RCC 7860 (cell line): ENCODE data around the gene CASP6.
A peak's percentile ranks its signal among the peaks of the same experiment; 100 is the strongest.

Source experiments
- DNase-seq: peaks from one replicate; pipeline ENCODE4 v3.0.0-alpha.2; 2015; ENCODE audit warnings: low spot score
- FAIRE-seq: peaks from 2 replicates; lab custom pipeline; 2012; peaks lifted over from hg19 to GRCh38; lab: Jason Lieb, UNC

CASP6 gene

DNA sequence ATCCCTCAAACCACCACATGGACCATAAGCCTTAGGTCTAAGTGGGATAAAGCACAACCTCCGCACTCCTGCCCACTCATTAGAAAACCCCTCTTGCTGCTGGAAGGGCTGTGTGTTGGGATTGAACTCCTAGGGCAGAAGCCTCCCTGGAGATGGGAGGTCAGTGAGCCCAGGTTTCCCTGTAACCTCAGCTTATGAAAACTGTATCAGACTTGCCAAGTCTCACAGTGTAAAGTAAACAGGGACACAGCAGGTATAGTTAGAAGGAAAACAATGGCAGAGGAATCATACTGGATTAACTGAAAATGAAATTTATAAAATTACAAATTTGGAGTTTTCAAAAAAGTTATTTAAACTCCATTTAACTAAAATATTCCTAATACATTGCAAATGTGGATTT is 29.9 kb downstream of the CASP6 start:
- FAIRE-seq (no peak), DNase-seq (no peak)

- DNase-seq (no peak), FAIRE-seq (no peak)
These were observed 30.9 kb downstream of the CASP6 start for GRCh38 chr4:109672169-109672930.

- DNase-seq (no peak), FAIRE-seq (no peak)
These were observed 31.9 kb downstream of the CASP6 start for GRCh38 chr4:109671350-109671749.

DNA sequence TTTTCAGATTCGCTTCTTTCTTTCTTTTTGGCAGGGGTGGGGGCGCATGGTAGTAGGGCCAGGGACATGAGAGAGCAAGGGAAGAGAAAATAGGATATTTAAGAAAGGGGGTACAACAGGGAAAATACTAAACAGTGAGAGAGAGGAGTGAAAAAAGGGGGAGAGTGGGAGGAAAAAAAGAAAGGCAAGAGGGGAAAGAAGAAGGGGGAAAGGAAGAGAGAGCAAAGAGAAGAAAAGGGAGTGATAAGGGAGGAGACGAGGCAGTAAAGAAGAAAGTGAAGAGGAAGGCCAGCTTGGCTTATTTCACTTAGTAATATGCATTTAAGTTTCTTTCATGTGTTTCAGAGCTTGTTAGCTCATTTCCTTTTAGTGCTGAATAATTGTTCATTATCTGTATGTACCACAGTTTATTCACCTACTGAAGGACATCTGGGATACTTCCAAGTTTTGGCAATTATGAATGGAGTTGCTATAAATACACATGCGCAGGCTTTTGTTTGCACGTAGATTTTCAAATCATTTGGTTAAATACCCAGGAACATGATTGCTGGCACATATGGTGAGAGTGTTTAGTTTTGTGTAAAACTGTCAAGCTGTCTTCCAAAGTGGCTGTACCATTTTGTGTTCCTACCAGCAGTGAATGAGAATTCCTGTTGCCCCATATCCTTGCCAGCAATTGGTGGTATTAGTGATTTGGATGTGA is 37.3 kb downstream of the CASP6 start:
- DNase-seq (no peak), FAIRE-seq (no peak)

DNA sequence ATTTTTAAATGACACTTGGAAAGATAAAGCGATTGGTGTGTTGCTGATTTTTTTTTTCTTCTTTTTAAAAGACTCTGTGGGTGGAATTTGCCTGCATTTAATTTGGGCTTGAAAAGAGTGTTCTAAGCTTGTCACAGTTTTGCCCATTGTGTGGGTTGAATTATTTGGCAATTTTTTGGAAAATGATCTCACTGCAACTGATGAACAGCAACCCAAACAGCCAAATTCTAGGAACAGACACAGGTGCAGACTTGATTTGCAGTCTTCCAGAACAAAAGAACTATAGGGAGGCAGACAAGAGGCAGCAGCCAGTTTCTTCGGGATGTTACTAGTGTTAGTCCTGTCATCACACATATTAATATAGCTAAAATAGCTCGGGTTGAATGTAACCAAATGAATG is 40.5 kb downstream of the CASP6 start:
- DNase-seq (no peak), FAIRE-seq (no peak)

DNA sequence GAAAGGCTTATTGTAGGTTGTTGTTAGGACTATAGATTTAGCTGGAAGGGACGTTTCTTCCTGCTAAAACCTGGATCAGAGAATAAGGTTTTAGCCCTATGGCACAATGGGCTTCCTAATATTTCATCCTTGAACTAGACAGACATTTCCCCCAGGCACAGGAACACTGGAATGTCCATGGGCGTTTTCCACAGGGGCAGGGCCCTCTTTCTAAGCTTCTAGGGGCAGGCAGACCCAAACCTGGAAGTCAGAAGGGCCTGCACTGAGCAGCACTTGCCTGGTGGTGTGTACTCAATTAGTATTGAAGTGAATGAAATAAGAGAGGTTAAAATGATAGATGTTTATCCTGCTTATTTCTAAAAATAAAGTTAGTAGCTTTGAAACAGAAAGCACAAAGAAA is 41.1 kb downstream of the CASP6 start:
- FAIRE-seq (no peak), DNase-seq (no peak)

- FAIRE-seq (no peak), DNase-seq (no peak)
These were observed 44.3 kb downstream of the CASP6 start for GRCh38 chr4:109658871-109659410.

DNA sequence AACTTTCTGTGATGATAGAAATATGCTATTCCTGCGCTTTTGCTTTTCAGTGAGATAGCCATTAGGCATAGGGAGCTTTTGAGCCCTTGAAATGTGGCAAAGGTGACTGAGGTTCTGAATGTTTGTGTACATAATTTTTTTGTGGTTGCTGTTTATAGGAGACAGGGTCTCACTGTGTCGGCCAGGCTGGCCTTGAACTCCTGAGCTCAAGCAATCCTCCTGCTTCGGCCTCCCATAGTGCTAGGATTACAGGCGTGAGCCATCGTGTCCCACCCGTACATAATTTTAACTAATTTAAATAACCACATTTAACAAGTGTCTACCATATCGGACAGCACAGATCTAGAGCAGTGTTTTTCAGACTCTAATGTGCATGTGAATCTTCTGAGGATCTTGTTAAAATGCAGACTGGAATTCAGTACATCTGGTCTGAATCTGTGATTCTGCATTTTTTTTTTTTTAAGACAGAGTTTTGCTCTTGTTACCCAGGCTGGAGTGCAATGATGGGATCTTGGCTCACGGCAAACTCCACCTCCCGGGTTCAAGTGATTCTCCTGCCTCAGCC is 45.3 kb downstream of the CASP6 start:
- FAIRE-seq = no peak
- DNase-seq = no peak

DNA sequence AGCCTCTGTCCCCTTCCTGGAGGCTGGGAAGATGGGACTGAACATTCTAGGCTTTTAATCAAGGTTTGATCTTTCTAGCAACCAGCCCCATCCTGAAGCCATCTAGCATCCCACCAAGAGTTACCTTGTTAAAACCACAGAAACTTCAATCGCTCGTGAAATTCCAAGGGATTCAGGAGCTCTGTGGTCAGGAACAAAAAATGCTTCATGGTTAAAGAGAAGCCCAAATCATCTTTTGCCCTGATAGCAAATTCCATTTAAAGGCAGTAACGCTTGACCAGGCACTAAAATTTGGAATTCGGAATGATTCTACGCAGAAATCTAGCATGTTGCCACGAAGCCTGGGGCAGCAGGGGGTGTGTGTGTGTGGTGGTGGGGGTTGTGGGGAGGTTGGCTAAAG is 47.8 kb downstream of the CASP6 start:
- DNase-seq (peak; percentile 17), FAIRE-seq (peak; percentile 44)

DNA sequence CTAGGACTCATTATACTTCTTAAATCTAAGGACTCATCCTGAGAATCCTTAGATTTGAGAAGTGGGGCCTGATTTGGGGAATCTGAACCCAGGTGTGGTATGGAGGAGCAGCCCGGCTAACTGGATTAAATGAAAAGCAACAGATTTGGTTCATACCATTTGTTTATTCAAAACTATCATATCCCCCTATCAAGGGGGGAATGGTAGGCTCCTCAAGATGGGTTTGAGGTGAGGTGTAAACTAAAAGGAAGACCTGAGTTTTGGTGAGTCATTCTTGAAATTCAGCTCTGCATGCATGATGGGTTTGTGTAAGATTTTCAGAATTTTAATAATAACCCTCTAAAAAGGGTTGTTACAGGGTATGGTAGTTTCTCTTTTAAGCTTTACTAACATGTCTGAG is 53.4 kb downstream of the CASP6 start:
- no peak for FAIRE-seq
- no peak for DNase-seq

DNA sequence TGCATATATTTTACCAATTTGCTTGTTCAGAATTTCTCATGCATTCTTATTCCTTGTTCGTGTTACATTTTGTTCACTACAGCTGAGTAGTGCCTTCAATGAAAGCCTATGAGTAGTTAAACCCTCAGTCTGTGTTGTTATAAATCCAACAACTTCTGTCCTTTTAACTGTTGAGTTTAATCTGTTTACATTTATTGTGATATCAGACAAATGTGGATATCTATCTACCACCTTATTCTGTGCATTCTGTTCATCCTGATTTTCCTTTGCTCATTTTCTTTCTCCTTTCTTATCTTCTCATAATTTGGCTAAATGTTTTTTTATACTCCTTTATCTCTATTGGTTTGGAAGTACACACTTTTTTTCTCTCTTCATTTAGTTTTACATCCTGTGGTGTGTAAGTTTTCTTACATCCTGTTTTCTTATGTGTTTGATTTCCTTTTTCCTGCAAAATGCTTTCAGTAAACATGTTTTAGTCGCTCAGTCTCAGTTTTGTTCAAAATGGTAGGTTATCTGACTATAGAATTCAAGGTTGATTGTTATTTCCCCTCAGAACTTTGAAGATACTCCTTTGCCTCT is 54.2 kb downstream of the CASP6 start:
- DNase-seq (no peak), FAIRE-seq (no peak)

DNA sequence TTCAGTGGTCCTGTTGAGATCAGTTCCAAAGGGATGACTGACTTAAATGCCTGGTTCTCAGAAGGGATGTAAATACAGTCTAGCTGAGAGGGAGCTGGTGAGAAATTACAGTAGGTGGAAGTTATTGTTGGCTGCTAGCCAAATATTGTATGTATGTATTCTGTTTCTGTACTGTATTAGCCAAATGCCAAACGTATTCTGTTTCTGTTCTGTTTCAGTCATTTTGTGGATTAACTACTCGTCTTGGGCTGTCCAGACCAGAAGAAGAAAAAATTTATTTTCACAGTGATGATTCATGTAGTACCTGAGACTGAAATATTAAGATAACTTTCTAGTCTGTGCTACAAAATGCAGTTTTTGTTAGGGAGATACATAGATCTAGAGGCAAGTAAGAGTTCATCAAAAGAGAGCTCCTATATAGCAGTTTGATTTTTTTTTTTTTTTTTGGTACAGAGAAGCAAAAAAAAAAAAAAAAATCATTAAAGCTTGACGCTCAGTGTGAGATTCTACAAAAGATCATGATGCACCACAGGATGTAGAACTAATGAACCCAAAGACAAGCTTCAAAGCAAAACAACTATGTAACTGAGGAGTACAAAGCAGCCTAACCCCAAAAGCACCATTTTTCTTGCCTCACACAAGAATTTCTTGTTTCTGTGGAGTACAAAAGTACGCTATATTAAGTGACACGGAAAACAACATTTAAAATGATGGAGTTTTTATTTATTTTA is 54.8 kb downstream of the CASP6 start:
- no peak for FAIRE-seq
- DNase-seq = no peak

GRCh38 chr4:109645874-109646710 is 57.2 kb downstream of the CASP6 start:
- FAIRE-seq (no peak), DNase-seq (no peak)

DNA sequence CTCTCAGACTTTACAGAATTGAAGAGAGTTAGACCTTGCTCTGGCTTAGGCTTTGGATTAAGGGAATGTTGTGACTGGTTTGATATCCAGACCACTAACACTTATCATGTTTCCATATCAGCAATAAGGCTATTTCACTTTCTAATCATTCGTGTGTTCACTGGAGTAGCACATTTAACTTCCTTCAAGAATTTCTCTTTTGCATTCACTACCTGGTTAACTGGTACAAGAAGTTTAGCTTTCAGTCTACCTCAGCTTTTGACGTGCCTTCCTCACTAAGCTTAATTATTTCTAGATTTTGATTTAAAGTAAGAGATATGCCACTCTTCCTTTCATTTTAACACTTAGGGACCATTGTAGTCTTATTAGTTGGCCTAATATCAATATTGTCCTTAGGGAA is 62.6 kb downstream of the CASP6 start:
- FAIRE-seq = no peak
- DNase-seq = no peak
